GM08714 (cell line): ENCODE data around the gene CACHD1.
"Not testable (repeated sequence)": the region's sequence is repeated elsewhere in the genome, so short reads cannot be mapped to it uniquely, and the experiment has no call there.

ENCODE experiments used
- H3K4me3 ChIP-seq: fragments of 200-500 bp; sonication (Bioruptor generic); 2 replicates; pipeline ENCODE4 v1.5.1; 2014; ENCODE audit warnings: mild to moderate bottlenecking, low read length, inconsistent platforms
- ZNF274 ChIP-seq: IDR thresholded peaks from 2 replicates; pipeline ENCODE4 v1.6.1; 2012; ENCODE audit warnings: mild to moderate bottlenecking, low read depth, low read length

CACHD1 gene

DNA sequence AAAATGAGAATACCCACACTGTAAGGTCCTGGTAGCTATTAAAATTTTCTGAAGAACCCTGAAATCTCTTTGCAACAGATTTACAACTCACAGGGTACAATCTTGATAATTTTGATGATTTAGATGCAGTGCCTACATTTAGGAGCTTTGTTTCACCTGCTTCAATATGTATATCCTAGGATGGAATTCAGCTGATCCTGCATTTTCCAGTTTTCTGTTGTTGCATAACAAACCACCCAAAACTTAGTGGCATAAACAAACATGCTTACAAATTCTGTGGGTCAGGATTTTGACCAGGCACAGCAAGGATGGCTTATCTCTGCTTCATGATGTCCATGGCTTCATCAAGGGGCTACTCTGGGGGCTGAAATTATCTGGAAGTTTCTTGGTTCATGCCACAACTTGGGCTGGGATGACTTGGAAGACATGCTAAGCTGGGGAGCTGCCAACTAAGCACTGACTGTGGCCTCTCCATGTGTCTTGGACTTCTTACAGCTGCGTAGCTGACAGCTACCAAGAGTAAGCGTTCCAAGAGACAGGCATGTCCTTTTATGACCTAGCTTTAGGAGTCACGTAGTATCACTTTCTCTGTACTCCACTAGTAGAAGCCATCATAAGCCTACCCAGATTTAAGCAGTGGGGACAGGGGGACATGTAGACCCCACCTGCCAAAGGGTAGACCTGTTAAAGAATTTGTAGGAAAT lies 108.5 kb downstream of the CACHD1 start:
- H3K4me3 ChIP-seq, result no peak overlapping the region
- no peak for TF ChIP-seq ZNF274

DNA sequence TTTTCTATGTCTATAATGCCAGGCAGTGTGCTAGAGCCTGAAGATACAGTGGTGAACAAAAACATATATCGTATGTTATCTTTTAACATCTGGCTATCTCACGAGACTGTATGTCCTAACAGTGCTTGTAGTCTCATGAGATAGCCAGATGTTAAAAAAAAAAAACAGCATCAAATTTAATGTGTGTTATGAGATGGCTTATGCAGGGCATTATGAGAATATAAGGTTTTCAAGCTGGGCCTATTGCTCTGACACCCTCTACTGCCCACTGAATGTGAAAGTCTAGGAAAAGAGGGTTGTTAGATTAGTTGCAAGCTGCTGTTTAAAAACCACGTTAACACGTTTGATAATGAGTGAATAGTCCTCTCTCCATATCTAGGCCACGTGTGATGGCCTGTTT lies 109.8 kb downstream of the CACHD1 start:
- H3K4me3 ChIP-seq, result no peak overlapping the region
- no peak for TF ChIP-seq ZNF274

DNA sequence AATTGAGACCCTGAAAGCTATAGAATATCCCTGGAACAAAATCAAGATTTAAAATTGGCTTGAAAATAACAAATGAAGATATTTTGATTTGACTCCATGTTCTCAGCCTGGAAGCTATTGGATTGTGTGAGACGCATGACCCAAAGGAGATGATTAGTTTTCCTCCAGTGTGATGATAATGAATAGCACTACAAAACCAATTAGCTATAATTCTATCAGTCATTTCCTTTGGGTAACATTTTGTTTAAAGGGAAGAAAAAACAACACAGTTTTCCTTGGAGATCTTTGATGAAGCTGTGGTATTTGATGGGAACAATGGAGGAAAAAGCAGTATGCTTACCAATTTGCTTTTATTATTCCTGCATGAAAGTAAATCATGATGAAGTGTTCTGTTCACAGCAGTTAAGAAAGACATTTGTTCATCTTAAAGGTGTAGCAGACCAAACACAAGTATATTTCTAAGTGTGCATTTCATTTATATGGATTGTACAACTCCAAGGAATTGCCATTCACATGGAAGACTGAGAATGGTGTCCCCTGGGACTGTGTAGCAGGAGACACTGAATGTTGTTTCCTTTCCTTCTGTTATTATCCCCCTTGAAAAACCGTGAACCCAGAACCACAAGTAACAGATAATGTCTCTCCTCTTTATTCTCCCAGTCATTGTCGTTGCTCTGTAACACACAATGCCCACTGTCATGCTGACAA lies 111.4 kb downstream of the CACHD1 start:
- no peak overlapping the region for H3K4me3 ChIP-seq
- no peak for TF ChIP-seq ZNF274

DNA sequence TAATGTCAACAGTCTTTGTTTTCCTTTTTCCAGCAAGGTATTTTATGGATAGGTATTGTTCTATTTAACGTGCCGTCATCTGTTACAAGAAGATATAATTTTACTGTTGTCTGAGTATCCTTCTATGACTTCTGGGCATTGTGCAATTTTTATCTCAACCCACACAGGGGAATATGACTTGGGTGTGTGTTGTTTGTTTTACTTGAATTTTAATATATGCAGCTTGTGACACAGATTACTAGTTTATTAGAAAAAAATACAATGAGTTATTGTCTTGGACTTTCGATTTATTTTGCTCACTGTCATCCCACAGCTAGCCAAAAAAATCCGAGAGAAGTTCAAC lies 111.9 kb downstream of the CACHD1 start:
- no peak overlapping the region for H3K4me3 ChIP-seq
- TF ChIP-seq ZNF274, result no peak

DNA sequence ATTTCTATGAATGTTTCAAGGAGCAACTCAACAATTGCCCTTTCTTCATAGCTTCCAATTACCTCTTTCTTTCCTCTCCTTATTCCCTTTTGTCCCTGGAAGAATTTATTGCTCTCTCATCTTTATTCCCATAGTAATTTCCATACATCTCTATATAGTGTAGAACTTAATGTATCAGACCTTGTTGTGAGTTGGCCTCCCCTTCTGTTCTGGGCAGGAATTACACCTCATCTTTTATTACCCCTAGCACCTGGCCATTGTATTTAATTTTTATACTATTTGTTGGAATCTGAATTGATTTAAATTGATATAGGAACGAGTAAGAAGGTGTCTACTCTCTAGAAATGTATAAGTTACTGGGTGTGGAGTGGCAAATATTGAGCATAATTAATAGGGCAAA lies 114.5 kb downstream of the CACHD1 start:
- H3K4me3 ChIP-seq, result no peak overlapping the region
- TF ChIP-seq ZNF274, result no peak

DNA sequence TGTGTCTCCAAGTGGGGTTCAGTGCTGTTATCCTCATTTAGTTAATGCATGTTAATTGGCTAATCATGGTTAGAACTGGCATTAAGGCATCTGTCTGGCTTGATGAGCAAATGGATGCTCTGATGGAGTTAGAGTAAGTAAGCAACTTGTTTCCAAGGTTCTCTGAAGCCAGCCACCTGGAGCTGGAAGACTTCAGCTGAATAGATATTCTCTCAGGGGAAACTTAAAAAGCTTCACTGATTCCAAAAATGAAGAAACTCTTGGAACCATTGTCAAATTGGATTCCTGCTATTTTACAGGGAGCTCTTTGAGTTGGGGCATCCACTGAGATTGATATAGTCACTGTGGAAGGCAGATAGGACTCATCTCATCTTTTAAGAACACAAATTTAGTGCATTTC lies 118.9 kb downstream of the CACHD1 start:
- TF ChIP-seq ZNF274, result no peak
- no peak overlapping the region for H3K4me3 ChIP-seq

DNA sequence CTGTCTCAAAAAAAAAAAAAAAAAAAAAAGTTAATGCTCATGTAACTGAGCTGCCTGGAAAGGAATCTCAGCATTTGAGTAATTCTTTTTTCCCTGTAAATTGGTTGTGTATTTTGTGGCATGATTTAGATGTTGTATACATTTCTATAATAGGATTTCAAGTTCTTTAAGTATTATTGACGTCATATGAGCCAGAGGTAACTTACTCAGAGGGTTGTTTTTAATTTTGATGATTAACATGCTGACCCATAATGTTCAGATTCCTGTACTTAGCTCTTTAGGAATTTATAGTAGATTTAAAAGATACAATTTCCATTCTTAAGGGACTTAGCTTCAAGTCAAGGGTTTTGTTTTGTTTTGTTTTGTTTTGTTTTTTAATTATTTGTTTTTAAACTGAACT lies 120.4 kb downstream of the CACHD1 start:
- no peak for TF ChIP-seq ZNF274
- no peak overlapping the region for H3K4me3 ChIP-seq

DNA sequence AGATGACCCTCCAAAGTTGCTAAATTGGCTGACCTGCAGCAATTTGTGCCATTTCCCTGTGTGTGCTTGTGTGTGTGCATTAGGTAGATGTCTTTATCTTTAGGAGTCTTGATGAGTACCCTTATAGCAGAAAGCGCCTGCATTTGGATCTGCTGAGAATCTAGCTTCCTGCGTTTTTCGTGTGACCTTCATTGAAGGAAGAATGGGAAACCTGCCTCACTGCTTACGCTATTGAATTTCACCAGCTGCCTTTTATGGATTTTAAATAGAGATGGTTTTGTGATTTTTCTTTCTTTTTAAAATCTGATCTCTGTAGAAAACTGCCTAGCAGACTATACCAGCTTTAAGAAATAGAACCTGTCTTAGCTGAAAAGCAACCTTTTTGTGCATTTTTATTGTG lies 124.5 kb downstream of the CACHD1 start:
- no peak overlapping the region for H3K4me3 ChIP-seq

DNA sequence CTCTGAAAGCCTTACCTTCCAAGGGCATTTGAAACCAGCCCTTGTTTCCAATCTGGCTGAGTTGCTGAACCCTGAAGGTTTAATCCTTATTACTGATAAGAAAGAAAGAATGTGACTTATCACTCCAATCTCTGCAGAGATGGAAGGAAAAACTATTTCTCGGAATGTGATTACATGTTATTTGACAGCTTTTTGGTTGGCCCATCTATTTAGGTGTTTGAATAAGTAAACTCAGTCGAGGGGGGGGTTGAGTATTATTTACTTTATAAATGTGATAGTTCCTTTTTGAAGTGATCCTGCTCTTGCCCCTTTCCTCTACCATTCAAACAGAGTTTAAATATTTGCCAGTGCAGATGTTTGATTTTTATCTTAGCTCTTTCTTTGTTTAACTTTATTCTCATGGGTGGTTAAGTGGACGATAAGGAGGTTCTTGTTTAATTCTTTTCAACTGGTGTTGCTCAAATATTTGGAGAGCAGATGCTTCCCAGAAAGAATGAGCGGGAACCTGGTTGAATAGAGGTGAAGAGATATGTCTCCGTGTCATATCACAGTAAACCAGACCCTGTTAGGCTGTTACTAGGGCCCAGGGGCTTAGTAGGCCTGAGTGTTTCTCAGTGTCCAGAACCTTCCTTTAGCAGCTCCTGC lies 126.1 kb downstream of the CACHD1 start:
- TF ChIP-seq ZNF274, result no peak
- no peak overlapping the region for H3K4me3 ChIP-seq

More for the DNA sequence above, 124.5 kb downstream of the CACHD1 start:
- TF ChIP-seq ZNF274, result no peak

DNA sequence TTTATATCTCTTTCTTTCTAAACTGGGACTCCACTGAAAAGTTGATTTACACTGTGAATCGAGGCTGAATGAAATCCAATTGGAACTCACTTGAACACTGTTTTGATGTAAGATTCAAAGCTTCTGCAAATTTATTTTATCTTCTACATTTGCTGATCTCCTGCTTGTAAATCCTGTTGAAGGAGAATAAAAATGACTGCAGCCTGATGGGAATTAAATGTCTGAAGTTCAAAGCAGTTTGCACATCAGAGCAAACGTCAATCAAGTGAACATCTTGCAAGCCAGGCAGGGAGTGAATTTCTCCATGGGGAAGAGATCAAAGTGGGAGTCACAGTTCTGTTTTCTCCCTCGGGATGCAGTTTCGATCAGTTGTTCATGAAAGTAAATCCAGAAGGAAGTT lies 127.2 kb downstream of the CACHD1 start:
- no peak overlapping the region for H3K4me3 ChIP-seq
- no peak for TF ChIP-seq ZNF274

DNA sequence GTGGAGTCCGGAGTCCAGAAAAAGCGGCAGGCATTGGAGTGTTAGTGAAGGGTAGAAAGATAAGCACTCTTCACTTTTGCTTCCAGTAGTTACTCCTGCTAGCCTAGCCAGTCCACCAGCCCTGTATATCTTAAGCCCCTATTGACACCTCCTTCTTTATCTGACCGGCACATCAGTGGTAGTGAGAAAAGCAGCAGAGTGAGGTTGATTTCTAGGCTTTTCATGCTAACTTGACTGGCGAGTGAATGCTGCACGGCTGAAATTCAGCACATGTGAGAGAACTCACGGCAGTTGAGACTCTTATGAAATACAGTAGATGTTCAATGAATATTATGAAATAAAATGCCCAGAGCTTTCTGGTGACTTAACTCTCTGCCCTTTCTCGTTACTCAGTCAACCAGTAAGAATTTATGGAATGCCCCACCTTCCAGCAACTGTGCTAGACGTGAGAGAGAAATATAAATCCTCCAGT lies 128.2 kb downstream of the CACHD1 start:
- no peak overlapping the region for H3K4me3 ChIP-seq
- TF ChIP-seq ZNF274, result no peak

DNA sequence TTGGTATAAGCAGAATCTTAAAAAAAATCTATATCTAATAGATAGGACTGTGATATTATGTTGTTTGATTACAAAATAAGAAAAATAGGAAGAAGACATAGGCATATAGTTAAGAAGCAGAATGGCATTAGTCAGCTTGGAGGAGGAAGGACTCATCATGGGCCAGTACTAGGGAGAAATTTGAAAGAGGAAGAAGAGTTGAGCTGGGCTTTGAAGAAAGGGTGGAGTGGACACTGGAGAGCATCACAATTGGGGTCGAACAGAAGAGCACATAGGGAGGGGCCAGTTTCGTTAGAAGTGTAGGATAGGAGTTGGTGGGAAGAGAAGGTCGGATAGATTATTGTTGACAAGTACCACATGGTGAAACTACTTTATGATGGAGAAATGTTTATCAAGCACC lies 129.3 kb downstream of the CACHD1 start:
- no peak for TF ChIP-seq ZNF274
- no peak overlapping the region for H3K4me3 ChIP-seq

DNA sequence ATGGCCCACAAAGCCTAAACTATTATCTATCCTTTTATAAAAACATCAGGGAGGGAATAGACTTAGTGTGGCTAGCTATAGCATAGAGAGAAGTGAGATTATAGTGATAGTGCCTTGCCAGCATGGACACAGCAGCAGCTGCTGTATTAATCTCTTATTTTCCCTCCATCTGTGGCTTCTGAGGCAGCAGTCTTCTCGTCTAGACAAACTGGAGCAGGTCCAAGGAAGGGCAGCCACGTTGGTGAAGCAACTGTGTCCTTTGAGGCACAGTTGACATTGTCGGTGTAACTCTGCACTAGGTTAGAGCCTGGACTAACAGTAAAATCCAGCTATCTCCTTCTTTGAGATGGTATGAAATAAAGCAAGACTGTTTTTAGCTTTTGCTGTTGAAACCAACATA lies 131.3 kb downstream of the CACHD1 start:
- H3K4me3 ChIP-seq, result no peak overlapping the region
- no peak for TF ChIP-seq ZNF274

DNA sequence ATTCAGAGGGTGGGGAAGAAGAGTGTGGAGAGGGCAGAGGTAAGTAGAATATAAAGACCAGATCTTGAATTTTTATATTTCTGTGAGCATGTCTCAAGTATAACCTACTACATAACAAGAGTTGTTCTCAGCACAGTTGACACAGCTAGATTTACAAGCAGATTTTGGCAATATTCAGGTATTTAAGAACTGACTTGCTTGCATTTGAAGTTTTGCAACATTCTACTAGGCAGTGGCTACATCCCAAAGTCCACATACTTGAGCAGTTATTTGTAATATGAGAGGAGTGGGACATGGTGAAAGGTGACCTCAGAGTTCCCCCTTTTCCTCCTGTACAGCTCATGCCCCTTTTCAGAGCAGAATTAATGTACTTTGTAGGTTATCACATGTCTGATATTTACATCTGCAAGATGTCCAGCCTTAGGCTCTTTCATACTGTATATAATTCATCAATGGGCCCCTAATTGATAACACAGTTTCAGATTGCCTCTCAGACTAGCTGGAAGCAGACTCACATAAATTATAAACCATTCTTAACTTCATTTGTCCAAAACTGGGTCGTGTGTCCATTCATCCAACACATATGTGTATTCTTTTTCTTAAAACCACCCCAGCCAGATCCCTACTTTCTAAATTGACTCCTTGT lies 138.2 kb downstream of the CACHD1 start:
- H3K4me3 ChIP-seq, result no peak overlapping the region
- no peak for TF ChIP-seq ZNF274

DNA sequence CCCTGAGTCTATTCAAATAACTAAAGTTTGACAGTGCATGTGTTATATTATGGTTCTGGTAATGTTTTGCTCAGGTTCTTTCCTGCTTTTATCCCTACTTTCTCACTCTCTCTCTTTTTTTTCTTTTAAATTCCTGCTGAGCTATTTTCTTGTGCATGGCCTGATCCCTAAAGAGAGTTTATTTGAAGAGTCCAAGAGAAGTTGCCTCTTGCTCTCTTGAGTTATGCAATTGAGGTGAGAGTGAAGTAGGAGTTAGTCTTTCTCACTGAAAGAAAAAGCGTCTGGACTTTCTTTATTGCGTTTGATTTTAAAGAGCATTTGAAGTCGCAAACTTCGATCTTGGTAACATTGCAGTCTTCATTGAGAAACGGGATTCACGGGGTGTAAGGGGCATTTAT lies 138.7 kb downstream of the CACHD1 start:
- H3K4me3 ChIP-seq, result no peak overlapping the region
- no peak for TF ChIP-seq ZNF274

DNA sequence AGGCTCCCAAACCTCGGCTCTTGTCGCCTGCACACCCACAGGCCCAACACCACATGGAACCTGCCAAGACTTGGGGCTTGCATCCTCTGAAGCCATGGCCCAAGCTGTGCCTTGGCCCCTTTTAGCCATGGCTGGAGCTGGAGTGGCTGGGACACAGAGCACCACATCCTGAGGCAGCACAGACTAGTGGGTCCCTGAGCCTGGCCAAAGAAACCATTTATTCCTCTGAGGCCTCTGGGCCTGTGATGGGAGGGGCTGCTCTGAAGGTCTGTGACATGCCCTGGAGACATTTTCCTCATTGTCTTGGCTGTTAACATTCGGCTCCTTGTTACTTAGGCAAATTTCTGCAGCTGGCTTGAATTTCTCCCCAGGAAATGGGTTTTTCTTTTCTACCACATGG lies 141.0 kb downstream of the CACHD1 start:
- H3K4me3 ChIP-seq, result not testable (repeated sequence)
